NCI-H748 (cell line): ENCODE measurements around the gene XXYLT1.

Experiments used
- DNase-seq: peaks from one replicate; lab custom pipeline; 2025; ENCODE audit not compliant: unreplicated experiment; lab: John Stamatoyannopoulos, UW

Gene XXYLT1

GRCh38 chr3:195034101-195034500, 236.9 kb downstream of the XXYLT1 start:
- DNase-seq, result no peak

GRCh38 chr3:195033531-195034091, 237.3 kb downstream of the XXYLT1 start:
- peak; percentile 71 for DNase-seq

- DNase-seq, result peak; percentile 64
Measured at GRCh38 chr3:195032955-195033354, 238.0 kb downstream of the XXYLT1 start.

GRCh38 chr3:195032106-195032759, 238.7 kb downstream of the XXYLT1 start:
- DNase-seq, result peak; percentile 89

- DNase-seq, result peak; percentile 41
Measured at GRCh38 chr3:195031574-195032003, 239.4 kb downstream of the XXYLT1 start.

GRCh38 chr3:195030791-195031321, 240.1 kb downstream of the XXYLT1 start:
- peak; percentile 30 for DNase-seq

GRCh38 chr3:195028877-195029606, 241.9 kb downstream of the XXYLT1 start:
- no peak for DNase-seq

- DNase-seq, result no peak
Measured at GRCh38 chr3:195025884-195026200, 245.1 kb downstream of the XXYLT1 start.

- no peak for DNase-seq
Measured at GRCh38 chr3:195025056-195025883, 245.7 kb downstream of the XXYLT1 start.

GRCh38 chr3:195023989-195024388, 247.0 kb downstream of the XXYLT1 start:
- no peak for DNase-seq

GRCh38 chr3:195023576-195023975, 247.4 kb downstream of the XXYLT1 start:
- DNase-seq, result no peak

GRCh38 chr3:195021692-195022091, 249.3 kb downstream of the XXYLT1 start:
- no peak for DNase-seq

GRCh38 chr3:195020921-195021320, 250.0 kb downstream of the XXYLT1 start:
- no peak for DNase-seq

- no peak for DNase-seq
Measured at GRCh38 chr3:195020185-195020584, 250.8 kb downstream of the XXYLT1 start.

- DNase-seq, result no peak
Measured at GRCh38 chr3:195019335-195019734, 251.6 kb downstream of the XXYLT1 start.
